NB4 (cell line): Measurements from ENCODE around the gene ABTB2.

Experiments
- CTCF ChIP-seq: IDR thresholded peaks from one replicate; pipeline ENCODE4 v1.5.1; 2012; ENCODE audit warnings: low read depth, low read length
- POLR2A ChIP-seq: IDR thresholded peaks from 2 replicates; pipeline ENCODE4 v1.6.1; 2011; ENCODE audit warnings: mild to moderate bottlenecking; ENCODE audit not compliant: insufficient read length; ENCODE audit errors: extremely low read depth

GRCh38 chr11:34189191-34189590 is 168.6 kb downstream of the ABTB2 start:
- TF ChIP-seq POLR2A: no peak
- TF ChIP-seq CTCF: no peak
